GM21529 (cell line): ENCODE measurements around the gene UNKL.

Experiments
- ATAC-seq: cut with Tn5 transposase; IDR thresholded peaks from one replicate; pipeline ENCODE4 v1.9.1; 2021; ENCODE audit not compliant: unreplicated experiment

UNKL gene

GRCh38 chr16:1378804-1379303 is 35.6 kb downstream of the UNKL start:
- peak; percentile 39 for ATAC-seq

GRCh38 chr16:1378087-1378803 is 36.3 kb downstream of the UNKL start:
- ATAC-seq = no peak

GRCh38 chr16:1377406-1378010 is 37.0 kb downstream of the UNKL start:
- no peak for ATAC-seq

- ATAC-seq = no peak
Observed at GRCh38 chr16:1375741-1376410, 38.6 kb downstream of the UNKL start.

GRCh38 chr16:1375298-1375640 is 39.2 kb downstream of the UNKL start:
- no peak for ATAC-seq

- no peak for ATAC-seq
Observed at GRCh38 chr16:1374418-1375297, 39.8 kb downstream of the UNKL start.

- ATAC-seq = no peak
Observed at GRCh38 chr16:1372292-1372950, 42.1 kb downstream of the UNKL start.

GRCh38 chr16:1371054-1371978 is 43.2 kb downstream of the UNKL start:
- no peak for ATAC-seq

- no peak for ATAC-seq
Observed at GRCh38 chr16:1367486-1368174, 46.9 kb downstream of the UNKL start.

- no peak for ATAC-seq
Observed at GRCh38 chr16:1366712-1367299, 47.7 kb downstream of the UNKL start.

- ATAC-seq = no peak
Observed at GRCh38 chr16:1366060-1366711, 48.3 kb downstream of the UNKL start.

GRCh38 chr16:1364510-1364909 is 50.0 kb downstream of the UNKL start:
- no peak for ATAC-seq

GRCh38 chr16:1363501-1364041 is 50.9 kb downstream of the UNKL start:
- no peak for ATAC-seq

GRCh38 chr16:1362807-1363206 is 51.7 kb downstream of the UNKL start:
- ATAC-seq = no peak

GRCh38 chr16:1361685-1362360 is 52.7 kb downstream of the UNKL start:
- no peak for ATAC-seq

- ATAC-seq = no peak
Observed at GRCh38 chr16:1357906-1358566, 56.5 kb downstream of the UNKL start.
